Stomach (tissue), 9 donors: ENCODE results near the gene FGF12. TPM values are rescaled to one million over a fixed set of nuclear protein-coding genes. Genes with fewer than 3 reads are reported as not detected.

Source experiments
- DNase-seq, 2 donors: peaks; one replicate each; pipeline versions ENCODE4 v3.0.0 to v3.0.0-alpha.2; 2013 to 2019
- H3K27ac ChIP-seq, 5 donors: fragments of 200-600 bp in 4 of 5; sonication (generic) in 4 of 5; one replicate each; pipeline ENCODE4 v1.5.1; 2013 to 2019; ENCODE audit warnings: mild to moderate bottlenecking in 1 of 5, moderate library complexity in 1 of 5
- H3K27me3 ChIP-seq, 3 donors: fragments of 200-600 bp; sonication (generic); one replicate each; pipeline ENCODE4 v1.5.1; 2017 to 2019; ENCODE audit warnings: mixed run types in 1 of 3
- H3K36me3 ChIP-seq, 4 donors: fragments of 200-600 bp; sonication (generic); 1 replicate in 3 of 4; 2 replicates in 1 of 4; pipeline ENCODE4 v1.5.1; 2016 to 2019
- H3K4me1 ChIP-seq, 4 donors: fragments of 200-600 bp; sonication (generic); one replicate each; pipeline ENCODE4 v1.5.1; 2016 to 2019
- H3K4me3 ChIP-seq, 4 donors: fragments of 200-600 bp; sonication (generic) in 3 of 4; one replicate each; pipeline ENCODE4 v1.5.1; 2016 to 2019; ENCODE audit warnings: mild to moderate bottlenecking in 1 of 4
- H3K9me3 ChIP-seq, 4 donors: fragments of 200-600 bp; sonication (generic); one replicate each; pipeline ENCODE4 v1.5.1; 2016 to 2019
- CTCF ChIP-seq, 7 experiments: fragments of 450-650 bp in 4 of 7; fragments of 200-600 bp in 3 of 7; sonication (generic) in 3 of 7; IDR thresholded peaks; one replicate each; pipeline ENCODE4 v1.5.1; 2016 to 2019; ENCODE audit warnings: antibody characterized with exemption in 7 of 7, control low read depth in 2 of 7, mild to moderate bottlenecking in 1 of 7
- EP300 ChIP-seq: sonication (generic); formaldehyde crosslinking; IDR thresholded peaks from one replicate; pipeline ENCODE4 v1.6.1; 2017; ENCODE audit warnings: antibody characterized with exemption
- POLR2A ChIP-seq, 4 donors: fragments of 450-650 bp; IDR thresholded peaks; one replicate each; pipeline ENCODE4 v1.6.1; 2016; ENCODE audit warnings: antibody characterized with exemption in 4 of 4, control low read depth in 2 of 4, mild to moderate bottlenecking in 1 of 4, moderate library complexity in 1 of 4
- POLR2AphosphoS5 ChIP-seq, 3 donors: sonication (generic); formaldehyde crosslinking; IDR thresholded peaks; one replicate each; pipeline ENCODE4 v1.6.1; 2016; ENCODE audit warnings: antibody characterized with exemption in 3 of 3
- WGBS, 5 donors: extraction: QIAGEN DNeasy Blood & Tissue Kit in 3 of 5; methylation state at CpG; one replicate each; pipeline versions ENCODE4 v1.1.5 to v1.1.7; 2013 to 2018; 5-methylcytosine and 5-hydroxymethylcytosine counted together
- intact Hi-C: fragments of 100-400 bp; cut with DNase I; formaldehyde crosslinking; loops from one replicate; pipeline ENCODE4 v1.15.1; 2023; ENCODE audit warnings: low total_unique reads
- polyA plus RNA-seq, 3 donors: library from polyadenylated mRNA; stranded (reverse); fragments of 200-250 nt; gene quantifications; one replicate each; pipeline ENCODE4 v1.2.3, GENCODE V29; 2013
- total RNA-seq, 5 donors: library from RNA; depleted of rRNA; stranded (reverse); fragments of >200 nt; gene quantifications; one replicate each; pipeline versions ENCODE4 v1.1.0 to v1.2.3, GENCODE V29; 2014 to 2016
- donor health status: healthy with polysubstance abuse.
- donor health status: Bipolar disorder and iron deficiency.
- donor health status: healthy.

Gene FGF12
- total and polyA plus RNA-seq, 8 donors = 0.45 to 5.0 (median 0.88) TPM; not detected in 1

- H3K27ac ChIP-seq = no peak overlapping the region
- H3K4me3 ChIP-seq = no peak overlapping the region
- peaks cover 0 to 5% (median 2%) of the 10 kb centered on the region in 4 donors for H3K9me3 ChIP-seq
- DNase-seq = no peak
- no peaks in the 10 kb centered on the region for H3K27me3 ChIP-seq
- WGBS, 5 donors = 40 to 72% (median 50%) methylated on average over 4 of the region's 4 CpGs
- no peaks in the 10 kb centered on the region for H3K4me1 ChIP-seq
- intact Hi-C loops = no loop called here
- no peaks in the 10 kb centered on the region for H3K36me3 ChIP-seq
- no peak for TF ChIP-seq CTCF (IDR thresholded peaks at IDR 0.05)
- TF ChIP-seq POLR2AphosphoS5 (IDR thresholded peaks at IDR 0.05) = no peak
- no peak for TF ChIP-seq EP300
- no peak for TF ChIP-seq POLR2A (IDR thresholded peaks at IDR 0.05)
Observed at GRCh38 chr3:192237992-192238608, 489.2 kb downstream of the FGF12 start.

- no peak overlapping the region for H3K4me3 ChIP-seq
- H3K9me3 ChIP-seq = no peaks in the 10 kb centered on the region
- no peak for DNase-seq
- no peaks in the 10 kb centered on the region for H3K27me3 ChIP-seq
- no peaks in the 10 kb centered on the region for H3K4me1 ChIP-seq
- H3K36me3 ChIP-seq = no peaks in the 10 kb centered on the region
- no peak overlapping the region for H3K27ac ChIP-seq
- TF ChIP-seq CTCF (IDR thresholded peaks at IDR 0.05) (no peak), POLR2A (IDR thresholded peaks at IDR 0.05) (no peak), EP300 (no peak), POLR2AphosphoS5 (IDR thresholded peaks at IDR 0.05) (no peak)
- intact Hi-C loops = no loop called here
- WGBS, 5 donors = 86 to 97% (median 94%) methylated on average over 2 of the region's 2 CpGs
Observed at GRCh38 chr3:192229866-192230265, 497.5 kb downstream of the FGF12 start.

- Histone ChIP-seq H3K4me3 (no peak overlapping the region), H3K4me1 (no peaks in the 10 kb centered on the region), H3K27ac (no peak overlapping the region), H3K27me3 (no peaks in the 10 kb centered on the region), H3K9me3 (no peaks in the 10 kb centered on the region), H3K36me3 (no peaks in the 10 kb centered on the region)
- DNase-seq = no peak
- no peak for TF ChIP-seq CTCF (IDR thresholded peaks at IDR 0.05)
- TF ChIP-seq POLR2A (IDR thresholded peaks at IDR 0.05) = no peak
- no peak for TF ChIP-seq EP300
- TF ChIP-seq POLR2AphosphoS5 (IDR thresholded peaks at IDR 0.05) = no peak
- WGBS, 5 donors = 66 to 74% (median 71%) methylated on average over 5 of the region's 5 CpGs
- intact Hi-C loops = no loop called here
Observed at GRCh38 chr3:192224634-192225155, 502.6 kb downstream of the FGF12 start.

GRCh38 chr3:192223815-192224214 lies 503.5 kb downstream of the FGF12 start:
- Histone ChIP-seq H3K4me3 (no peak overlapping the region), H3K9me3 (no peaks in the 10 kb centered on the region), H3K27ac (no peak overlapping the region), H3K36me3 (no peaks in the 10 kb centered on the region), H3K4me1 (no peaks in the 10 kb centered on the region), H3K27me3 (no peaks in the 10 kb centered on the region)
- 69 to 88% (median 84%) methylated on average over 2 of the region's 2 CpGs for WGBS, 5 donors
- intact Hi-C loops = no loop called here
- TF ChIP-seq POLR2AphosphoS5 (IDR thresholded peaks at IDR 0.05) (no peak), POLR2A (IDR thresholded peaks at IDR 0.05) (no peak), CTCF (IDR thresholded peaks at IDR 0.05) (no peak), EP300 (no peak)
- DNase-seq = no peak
